Left ventricle myocardium inferior (tissue), 1 donor: ENCODE data around the gene TSPAN17. TPM values are rescaled to one million over a fixed set of nuclear protein-coding genes. Genes with fewer than 3 reads are reported as not detected.

Experiments
- DNase-seq: peaks from one replicate; pipeline ENCODE4 v3.0.0-alpha.2; 2020
- H3K27ac ChIP-seq: fragments of 200-600 bp; replicated peaks from 2 replicates; pipeline ENCODE4 v1.8.0; 2021
- H3K27me3 ChIP-seq: fragments of 200-600 bp; 2 replicates; pipeline ENCODE4 v1.8.0; 2021; ENCODE audit warnings: low read depth
- H3K36me3 ChIP-seq: fragments of 200-600 bp; 2 replicates; pipeline ENCODE4 v1.8.0; 2021
- H3K4me1 ChIP-seq: fragments of 200-600 bp; 2 replicates; pipeline ENCODE4 v1.8.0; 2021
- H3K4me3 ChIP-seq: fragments of 200-600 bp; 2 replicates; pipeline ENCODE4 v1.8.0; 2021; ENCODE audit warnings: mild to moderate bottlenecking, moderate library complexity
- H3K9me3 ChIP-seq: fragments of 200-600 bp; replicated peaks from 2 replicates; pipeline ENCODE4 v1.8.0; 2021
- CTCF ChIP-seq: fragments of 200-600 bp; IDR thresholded peaks from 2 replicates; pipeline ENCODE4 v1.8.0; 2021; ENCODE audit warnings: antibody characterized with exemption, mild to moderate bottlenecking, borderline replicate concordance
- intact Hi-C: fragments of 100-400 bp; cut with micrococcal nuclease; formaldehyde crosslinking; loops from one replicate; pipeline ENCODE4 v1.11.0; 2022
- total RNA-seq: library from RNA; stranded (reverse); fragmentation: NEBNext Ultra II Directional; extraction: Animal tissue kit (Norgen Biotek cat#: 25700); gene quantifications from one replicate; pipeline ENCODE4 v1.2.1, GENCODE V29; 2021
- donor health status: DM: no; HTN: yes; CAD: no; lungs with severe emphysema.

Gene TSPAN17
- total RNA-seq, 1 donor from 2014 or later: 31.0 TPM

GRCh38 chr5:176667637-176668036 is 20.4 kb downstream of the TSPAN17 start:
- Histone ChIP-seq H3K9me3 (no peaks in the 10 kb centered on the region), H3K36me3 (no peaks in the 10 kb centered on the region), H3K27me3 (peaks cover 93% of the 10 kb centered on the region), H3K27ac (no peak overlapping the region), H3K4me3 (no peak overlapping the region), H3K4me1 (no peaks in the 10 kb centered on the region)
- no peak for DNase-seq
- no peak for TF ChIP-seq CTCF
- intact Hi-C loops: loop anchor here (10.0 kb wide), 1 partner anchor 287 kb away; no protein-coding TSS in a partner anchor

- intact Hi-C loops: no loop called here
- TF ChIP-seq CTCF: no peak
- Histone ChIP-seq H3K27ac (no peak overlapping the region), H3K4me3 (no peak overlapping the region), H3K36me3 (no peaks in the 10 kb centered on the region), H3K27me3 (peaks cover 75% of the 10 kb centered on the region), H3K9me3 (no peaks in the 10 kb centered on the region), H3K4me1 (peaks cover 3% of the 10 kb centered on the region)
- no peak for DNase-seq
Measured at GRCh38 chr5:176670449-176670848, 23.2 kb downstream of the TSPAN17 start.

DNA sequence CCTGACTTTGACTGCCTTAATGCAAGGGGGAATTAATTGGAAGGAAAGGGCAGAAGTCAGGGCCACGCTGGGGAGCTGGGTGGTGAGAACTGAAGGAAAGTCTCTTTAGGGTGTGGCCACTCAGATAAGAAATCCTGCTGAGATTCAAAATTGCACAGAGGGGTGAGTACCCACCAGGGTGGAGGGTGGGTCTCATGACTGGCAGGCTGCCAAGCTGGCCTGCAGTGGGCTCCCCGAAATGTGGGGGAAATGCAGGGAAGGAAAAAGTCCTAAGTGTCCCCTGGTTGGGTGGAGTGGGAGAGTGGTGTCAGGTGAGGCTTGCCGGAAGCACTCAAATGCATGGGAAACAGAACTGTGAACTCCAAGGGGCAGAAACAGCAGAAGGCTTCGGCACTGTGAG is 24.1 kb downstream of the TSPAN17 start:
- Histone ChIP-seq H3K9me3 (no peaks in the 10 kb centered on the region), H3K4me1 (peaks cover 13% of the 10 kb centered on the region), H3K36me3 (no peaks in the 10 kb centered on the region), H3K27ac (no peak overlapping the region), H3K4me3 (no peak overlapping the region), H3K27me3 (peaks cover 66% of the 10 kb centered on the region)
- DNase-seq: no peak
- intact Hi-C loops: no loop called here
- no peak for TF ChIP-seq CTCF

- Histone ChIP-seq H3K4me1 (peaks cover 20% of the 10 kb centered on the region), H3K9me3 (no peaks in the 10 kb centered on the region), H3K4me3 (no peak overlapping the region), H3K36me3 (no peaks in the 10 kb centered on the region), H3K27ac (no peak overlapping the region), H3K27me3 (peaks cover 64% of the 10 kb centered on the region)
- intact Hi-C loops: no loop called here
- TF ChIP-seq CTCF: no peak
- no peak for DNase-seq
Measured at GRCh38 chr5:176671890-176672747, 24.8 kb downstream of the TSPAN17 start.

DNA sequence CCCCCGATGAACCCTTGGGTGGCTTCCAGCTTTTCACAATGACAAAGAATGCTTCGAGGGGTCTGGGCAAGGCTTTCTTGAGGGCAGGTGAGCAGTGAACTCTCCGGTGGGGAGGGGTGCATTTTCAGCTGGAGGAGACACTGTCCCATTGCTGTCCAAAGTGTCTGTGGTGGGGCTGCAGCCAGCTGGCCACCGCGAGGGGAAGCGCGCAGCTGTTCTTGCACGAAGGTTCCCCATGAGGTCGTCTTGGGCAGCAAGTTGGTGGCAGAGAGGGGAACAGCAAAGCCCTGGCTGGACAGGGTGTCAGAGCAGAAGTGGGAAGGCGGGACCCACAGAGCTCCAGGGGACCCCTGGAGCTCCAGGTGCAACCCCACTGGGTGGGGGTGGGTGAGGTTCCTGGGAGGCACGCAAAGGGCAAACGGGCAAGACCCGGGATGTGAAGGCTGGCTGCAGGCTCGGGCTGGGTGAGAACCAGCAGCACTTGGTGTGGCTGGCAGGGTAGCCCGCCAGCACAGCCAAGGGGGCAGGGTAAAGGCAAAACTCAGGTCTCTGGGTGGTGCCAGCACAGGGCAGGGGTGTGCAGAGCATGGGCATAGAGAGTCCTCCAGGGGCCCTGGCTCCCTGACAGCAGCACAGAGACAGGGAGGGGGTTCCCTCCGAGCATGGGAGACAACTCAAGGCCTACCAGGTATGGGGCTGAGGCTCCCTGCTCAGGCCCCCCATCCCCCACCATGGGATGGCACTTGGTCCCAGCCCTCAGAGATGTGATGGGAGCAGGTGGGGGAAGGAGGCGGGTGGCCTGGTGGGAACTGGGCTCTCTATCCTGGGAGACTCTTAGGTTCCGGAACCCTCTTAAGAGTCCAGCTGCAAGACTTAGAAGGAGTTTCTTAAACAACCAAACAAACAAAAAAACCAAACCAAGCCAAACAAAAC is 26.6 kb downstream of the TSPAN17 start:
- no peak for DNase-seq
- Histone ChIP-seq H3K27me3 (peaks cover 53% of the 10 kb centered on the region), H3K9me3 (no peaks in the 10 kb centered on the region), H3K36me3 (no peaks in the 10 kb centered on the region), H3K27ac (no peak overlapping the region), H3K4me1 (peaks cover 38% of the 10 kb centered on the region), H3K4me3 (no peak overlapping the region)
- intact Hi-C loops: no loop called here
- no peak for TF ChIP-seq CTCF
